Endothelial cell (in vitro differentiated cells): ENCODE measurements around the gene CSF2RB. TPM values are rescaled to one million over a fixed set of nuclear protein-coding genes. Genes with fewer than 3 reads are reported as not detected.
"Not testable (repeated sequence)": the region's sequence is repeated elsewhere in the genome, so short reads cannot be mapped to it uniquely, and the experiment has no call there.

Source experiments
- DNase-seq: peaks from one replicate; pipeline ENCODE4 v3.0.0; 2021; ENCODE audit warnings: low spot score
- H3K27ac Mint-ChIP-seq: one replicate; pipeline ENCODE4 v1.8.0; 2021; ENCODE audit warnings: mixed read lengths, inconsistent platforms; ENCODE audit not compliant: unreplicated experiment
- H3K27me3 Mint-ChIP-seq: one replicate; pipeline ENCODE4 v1.8.0; 2021; ENCODE audit warnings: mild to moderate bottlenecking, moderate library complexity, mixed read lengths, inconsistent platforms; ENCODE audit not compliant: unreplicated experiment
- H3K36me3 Mint-ChIP-seq: one replicate; pipeline ENCODE4 v1.8.0; 2021; ENCODE audit warnings: mild to moderate bottlenecking, low read depth, mixed read lengths, inconsistent platforms; ENCODE audit not compliant: unreplicated experiment
- H3K4me1 Mint-ChIP-seq: one replicate; pipeline ENCODE4 v1.8.0; 2021; ENCODE audit warnings: mild to moderate bottlenecking, mixed read lengths, inconsistent platforms; ENCODE audit not compliant: unreplicated experiment
- H3K4me3 Mint-ChIP-seq: one replicate; pipeline ENCODE4 v1.8.0; 2021; ENCODE audit warnings: mild to moderate bottlenecking, mixed read lengths, inconsistent platforms; ENCODE audit not compliant: unreplicated experiment
- H3K9me3 Mint-ChIP-seq: one replicate; pipeline ENCODE4 v1.8.0; 2021; ENCODE audit warnings: mixed read lengths, inconsistent platforms; ENCODE audit not compliant: unreplicated experiment
- total RNA-seq: library from RNA; stranded (reverse); fragmentation: NEBNext Ultra II Directional; extraction: Animal tissue kit (Norgen Biotek cat#: 25700); gene quantifications from one replicate; pipeline ENCODE4 v1.2.1, GENCODE V29; 2021; ENCODE audit not compliant: unreplicated experiment
- TF ChIP-seq, protein P1 (sequence below): fragments of 200-600 bp; sonication (generic); IDR thresholded peaks from one replicate; pipeline ENCODE4 v1.5.0; 2021; ENCODE audit warnings: antibody characterized with exemption; ENCODE audit not compliant: unreplicated experiment

CSF2RB gene
- total RNA-seq, 1 donor from 2014 or later = 12.0 TPM

DNA sequence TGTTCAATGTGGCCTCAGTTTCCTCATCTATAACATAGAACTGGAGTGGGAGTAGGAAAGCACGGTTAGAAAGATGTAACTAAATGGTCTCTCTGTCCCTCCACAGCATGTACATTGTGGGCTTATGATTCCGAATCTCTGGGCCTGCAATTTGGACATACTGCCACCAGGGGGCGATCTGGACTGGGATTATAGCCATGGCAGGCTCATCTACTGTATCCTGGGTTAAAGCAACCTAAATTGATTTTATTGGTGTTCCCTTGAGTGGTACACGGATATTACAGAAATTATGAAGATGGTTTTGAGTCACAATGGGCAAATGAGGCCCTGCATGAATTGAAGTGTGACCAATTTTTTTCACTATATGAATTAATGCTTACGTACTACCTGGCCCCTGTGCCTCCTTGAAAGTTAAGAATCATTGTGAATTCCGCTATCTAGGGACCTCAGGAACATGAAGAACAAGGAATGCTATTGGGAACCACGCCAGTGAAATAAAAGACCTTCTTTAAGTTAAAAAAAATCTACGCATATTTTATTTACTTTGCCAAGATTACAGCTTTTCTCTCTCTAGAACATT lies 72.9 kb downstream of the CSF2RB start:
- H3K4me1 Mint-ChIP-seq = peaks cover 5% of the 10 kb centered on the region
- peaks cover 2% of the 10 kb centered on the region for H3K27me3 Mint-ChIP-seq
- TF ChIP-seq, protein P1, sequence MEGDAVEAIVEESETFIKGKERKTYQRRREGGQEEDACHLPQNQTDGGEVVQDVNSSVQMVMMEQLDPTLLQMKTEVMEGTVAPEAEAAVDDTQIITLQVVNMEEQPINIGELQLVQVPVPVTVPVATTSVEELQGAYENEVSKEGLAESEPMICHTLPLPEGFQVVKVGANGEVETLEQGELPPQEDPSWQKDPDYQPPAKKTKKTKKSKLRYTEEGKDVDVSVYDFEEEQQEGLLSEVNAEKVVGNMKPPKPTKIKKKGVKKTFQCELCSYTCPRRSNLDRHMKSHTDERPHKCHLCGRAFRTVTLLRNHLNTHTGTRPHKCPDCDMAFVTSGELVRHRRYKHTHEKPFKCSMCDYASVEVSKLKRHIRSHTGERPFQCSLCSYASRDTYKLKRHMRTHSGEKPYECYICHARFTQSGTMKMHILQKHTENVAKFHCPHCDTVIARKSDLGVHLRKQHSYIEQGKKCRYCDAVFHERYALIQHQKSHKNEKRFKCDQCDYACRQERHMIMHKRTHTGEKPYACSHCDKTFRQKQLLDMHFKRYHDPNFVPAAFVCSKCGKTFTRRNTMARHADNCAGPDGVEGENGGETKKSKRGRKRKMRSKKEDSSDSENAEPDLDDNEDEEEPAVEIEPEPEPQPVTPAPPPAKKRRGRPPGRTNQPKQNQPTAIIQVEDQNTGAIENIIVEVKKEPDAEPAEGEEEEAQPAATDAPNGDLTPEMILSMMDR = peak; percentile 98
- H3K36me3 Mint-ChIP-seq = no peaks in the 10 kb centered on the region
- peak; percentile 25 for DNase-seq
- no peak overlapping the region for H3K27ac Mint-ChIP-seq
- H3K9me3 Mint-ChIP-seq = no peaks in the 10 kb centered on the region
- no peak overlapping the region for H3K4me3 Mint-ChIP-seq

DNA sequence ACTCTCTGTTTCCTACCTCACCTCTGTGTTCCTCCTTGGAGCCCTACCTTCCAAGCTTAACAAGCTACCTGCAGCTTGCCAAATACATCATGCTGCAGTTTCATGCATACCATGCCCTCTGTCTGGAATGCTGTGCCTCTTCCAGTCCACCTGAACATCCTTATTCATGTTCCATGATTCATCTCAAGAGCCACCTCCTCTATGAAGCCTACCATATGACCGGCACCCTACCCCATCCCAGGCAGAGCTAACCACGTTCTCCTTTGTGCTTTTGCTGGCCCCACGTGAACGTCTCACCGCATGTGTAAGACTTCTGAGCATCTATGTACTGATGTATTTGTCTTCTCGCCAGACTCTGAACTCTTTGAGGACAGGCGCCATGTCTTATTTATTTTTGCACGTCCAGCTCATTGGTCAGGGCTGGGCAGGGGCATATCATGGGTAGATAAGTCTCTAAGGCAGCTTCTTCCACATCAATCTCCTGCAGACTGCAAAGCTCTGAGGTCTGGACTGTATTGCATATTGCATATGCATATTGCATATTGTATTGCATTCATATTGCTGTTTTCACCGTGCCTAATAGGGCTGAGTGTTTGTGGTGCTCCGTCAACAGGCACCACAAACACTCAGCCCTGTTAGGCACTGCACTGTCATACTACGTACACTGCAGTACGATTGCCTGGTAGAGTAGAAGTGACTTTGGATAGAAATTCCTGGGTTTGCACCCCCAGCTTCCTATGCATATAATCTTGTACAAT lies 74.8 kb downstream of the CSF2RB start:
- Mint-ChIP-seq H3K36me3 (no peaks in the 10 kb centered on the region), H3K9me3 (no peaks in the 10 kb centered on the region), H3K4me1 (peaks cover 5% of the 10 kb centered on the region), H3K27me3 (no peaks in the 10 kb centered on the region), H3K27ac (no peak overlapping the region), H3K4me3 (no peak overlapping the region)
- TF ChIP-seq, protein P1 = no peak
- DNase-seq = no peak

DNA sequence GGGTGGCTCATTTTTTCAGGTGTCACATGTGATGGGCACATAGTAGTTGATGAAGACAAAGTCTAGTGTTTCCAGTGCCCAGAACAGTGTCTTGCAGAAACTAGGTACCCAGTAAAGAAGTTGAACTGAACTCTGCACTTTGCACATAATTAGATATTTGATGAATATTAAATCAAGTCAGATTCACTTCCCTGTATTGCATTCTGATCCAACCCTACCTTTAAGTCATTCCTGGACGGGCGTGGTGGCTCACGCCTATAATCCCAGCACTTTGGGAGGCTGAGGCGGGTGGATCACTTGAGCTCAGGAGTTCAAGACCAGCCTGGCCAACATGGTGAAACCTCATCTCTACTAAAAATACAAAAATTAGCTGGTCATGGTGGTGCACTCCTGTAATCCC lies 75.6 kb downstream of the CSF2RB start:
- not testable (repeated sequence) for H3K27me3 Mint-ChIP-seq, H3K27ac Mint-ChIP-seq, DNase-seq, H3K4me1 Mint-ChIP-seq, H3K36me3 Mint-ChIP-seq, H3K9me3 Mint-ChIP-seq, H3K4me3 Mint-ChIP-seq

Other genes starting within 250 kb of the CSF2RB start
- not detected for gene CACNG2, start 209.9 kb upstream of the CSF2RB start, total RNA-seq
- gene IFT27, start 137.5 kb upstream of the CSF2RB start, total RNA-seq = 51.1 TPM
- not detected for gene PVALB, start 96.6 kb upstream of the CSF2RB start, total RNA-seq
- gene NCF4, start 52.6 kb upstream of the CSF2RB start, total RNA-seq = not detected
- 39.0 TPM for gene TST, start 105.8 kb downstream of the CSF2RB start, total RNA-seq
- gene MPST, start 106.1 kb downstream of the CSF2RB start, total RNA-seq = 78.7 TPM
- 46.9 TPM for gene KCTD17, start 138.1 kb downstream of the CSF2RB start, total RNA-seq
- not detected for gene TMPRSS6, start 196.1 kb downstream of the CSF2RB start, total RNA-seq
- 0.51 TPM for gene IL2RB, start 236.3 kb downstream of the CSF2RB start, total RNA-seq